Neural cell (in vitro differentiated cells): ENCODE data around the gene CLC. TPM values are rescaled to one million over a fixed set of nuclear protein-coding genes. Genes with fewer than 3 reads are reported as not detected.

Source experiments
- H2AFZ ChIP-seq: fragments of 200-600, 300-800 bp; sonication (generic), shearing (Covaris generic); 2 replicates; pipeline ENCODE4 v1.6.0; 2014; ENCODE audit warnings: low read depth, mild to moderate bottlenecking, antibody characterized with exemption, low read length, moderate library complexity
- H3F3A ChIP-seq: fragments of 200-600 bp; shearing (Covaris generic); 2 replicates; pipeline ENCODE4 v1.6.1; 2016; ENCODE audit warnings: mild to moderate bottlenecking, moderate library complexity, mixed read lengths, antibody characterized with exemption, low read length; ENCODE audit not compliant: insufficient read depth, poor library complexity, severe bottlenecking
- H3K27ac ChIP-seq: fragments of 200-600, 300-800 bp; sonication (generic), shearing (Covaris generic); 2 replicates; pipeline ENCODE4 v1.5.1; 2014; ENCODE audit warnings: mild to moderate bottlenecking, low read length, moderate library complexity
- H3K27me3 ChIP-seq: fragments of 300-800, 200-600 bp; sonication (generic), shearing (Covaris generic); 2 replicates; pipeline ENCODE4 v1.6.0; 2014; ENCODE audit warnings: mild to moderate bottlenecking, low read depth, low read length, moderate library complexity; ENCODE audit not compliant: insufficient read depth
- H3K36me3 ChIP-seq: fragments of 300-800, 200-600 bp; sonication (generic), shearing (Covaris generic); 2 replicates; pipeline ENCODE4 v1.5.1; 2014; ENCODE audit warnings: mild to moderate bottlenecking, antibody characterized with exemption, low read length, moderate library complexity; ENCODE audit not compliant: insufficient read depth
- H3K4me2 ChIP-seq: fragments of 300-800, 200-600 bp; sonication (generic), shearing (Covaris generic); 2 replicates; pipeline ENCODE4 v1.6.0; 2014; ENCODE audit warnings: mild to moderate bottlenecking, low read length
- H3K4me3 ChIP-seq: fragments of 300-800, 200-600 bp; sonication (generic), shearing (Covaris generic); 2 replicates; pipeline ENCODE4 v1.5.1; 2014; ENCODE audit warnings: mild to moderate bottlenecking, low read length, moderate library complexity
- H3K79me2 ChIP-seq: fragments of 200-600 bp; shearing (Covaris generic); replicated peaks from 2 replicates; pipeline ENCODE4 v1.6.0; 2014; ENCODE audit warnings: mild to moderate bottlenecking, low read length, moderate library complexity; ENCODE audit not compliant: insufficient read depth
- H3K9ac ChIP-seq: fragments of 300-800, 200-600 bp; sonication (generic), shearing (Covaris generic); 2 replicates; pipeline ENCODE4 v1.6.1; 2016; ENCODE audit warnings: mild to moderate bottlenecking, low read length, mixed read lengths
- H3K9me2 ChIP-seq: fragments of 200-600 bp; shearing (Covaris generic); 2 replicates; pipeline ENCODE4 v1.6.1; 2016; ENCODE audit warnings: mild to moderate bottlenecking, low read length, mixed read lengths; ENCODE audit not compliant: insufficient read depth
- H3K9me3 ChIP-seq: fragments of 200-600, 300-800 bp; sonication (generic), shearing (Covaris generic); 2 replicates; pipeline ENCODE4 v1.6.1; 2016; ENCODE audit warnings: mild to moderate bottlenecking, mixed run types, low read length, moderate library complexity, mixed read lengths
- H4K20me1 ChIP-seq: fragments of 200-600 bp; shearing (Covaris generic); 2 replicates; pipeline ENCODE4 v1.6.1; 2016; ENCODE audit warnings: mild to moderate bottlenecking, mixed run types; ENCODE audit not compliant: insufficient read depth
- CTCF ChIP-seq: fragments of 450-650 bp; IDR thresholded peaks from 2 replicates; pipeline ENCODE4 v1.5.1; 2014; ENCODE audit warnings: antibody characterized with exemption, mild to moderate bottlenecking, moderate library complexity; ENCODE audit not compliant: poor library complexity, severe bottlenecking
- EP300 ChIP-seq: fragments of 450-650 bp; conservative IDR thresholded peaks from 2 replicates; pipeline ENCODE4 v1.6.1; 2014; ENCODE audit warnings: antibody characterized with exemption, mild to moderate bottlenecking, moderate library complexity; ENCODE audit not compliant: poor library complexity, severe bottlenecking
- EZH2 ChIP-seq: fragments of 200-600, 300-800 bp; shearing (Covaris generic), sonication (generic); IDR thresholded peaks from 2 replicates; pipeline ENCODE4 v1.6.1; 2014; ENCODE audit warnings: antibody characterized with exemption, low read length, borderline replicate concordance, mild to moderate bottlenecking; ENCODE audit not compliant: insufficient read depth, poor library complexity, severe bottlenecking
- MXI1 ChIP-seq: fragments of 450-650 bp; conservative IDR thresholded peaks from 2 replicates; pipeline ENCODE4 v1.6.1; 2014; ENCODE audit warnings: antibody characterized with exemption, mild to moderate bottlenecking; ENCODE audit not compliant: poor library complexity, severe bottlenecking
- POLR2AphosphoS5 ChIP-seq: IDR thresholded peaks from 2 replicates; pipeline ENCODE4 v1.6.1; 2012
- RAD21 ChIP-seq: fragments of 450-650 bp; conservative IDR thresholded peaks from 2 replicates; pipeline ENCODE4 v1.6.1; 2014; ENCODE audit warnings: antibody characterized with exemption, mild to moderate bottlenecking, moderate library complexity
- SMC3 ChIP-seq: fragments of 450-650 bp; conservative IDR thresholded peaks from 2 replicates; pipeline ENCODE4 v1.6.1; 2014; ENCODE audit warnings: antibody characterized with exemption, mild to moderate bottlenecking, moderate library complexity; ENCODE audit not compliant: poor library complexity
- TAF1 ChIP-seq: IDR thresholded peaks from 2 replicates; pipeline ENCODE4 v1.6.1; 2012; ENCODE audit warnings: low read depth
- polyA plus RNA-seq: library from polyadenylated mRNA; depleted of rRNA; stranded (reverse); fragments of >200 nt; gene quantifications from 2 replicates; pipeline ENCODE4 v1.2.3, GENCODE V29; 2014
- TF ChIP-seq, protein P1 (sequence below): IDR thresholded peaks from 2 replicates; pipeline ENCODE4 v1.6.1; 2012; ENCODE audit warnings: borderline replicate concordance

The CLC gene
- polyA plus RNA-seq, 1 donor from 2014 or later, result 1.1 TPM

GRCh38 chr19:39759457-39760184 is 21.8 kb upstream of the CLC start:
- H3K9me2 ChIP-seq, result no peaks in the 10 kb centered on the region
- no peak overlapping the region for H2AFZ ChIP-seq
- no peaks in the 10 kb centered on the region for H3K36me3 ChIP-seq
- H3F3A ChIP-seq, result no peaks in the 10 kb centered on the region
- no peak overlapping the region for H3K27ac ChIP-seq
- H3K79me2 ChIP-seq, result no peaks in the 10 kb centered on the region
- H3K9ac ChIP-seq, result no peak overlapping the region
- H4K20me1 ChIP-seq, result no peaks in the 10 kb centered on the region
- no peaks in the 10 kb centered on the region for H3K27me3 ChIP-seq
- TF ChIP-seq SMC3 (no peak), RAD21 (no peak), MXI1 (no peak), POLR2AphosphoS5 (no peak), EP300 (no peak), EZH2 (no peak), TAF1 (no peak)
- TF ChIP-seq, protein P1, sequence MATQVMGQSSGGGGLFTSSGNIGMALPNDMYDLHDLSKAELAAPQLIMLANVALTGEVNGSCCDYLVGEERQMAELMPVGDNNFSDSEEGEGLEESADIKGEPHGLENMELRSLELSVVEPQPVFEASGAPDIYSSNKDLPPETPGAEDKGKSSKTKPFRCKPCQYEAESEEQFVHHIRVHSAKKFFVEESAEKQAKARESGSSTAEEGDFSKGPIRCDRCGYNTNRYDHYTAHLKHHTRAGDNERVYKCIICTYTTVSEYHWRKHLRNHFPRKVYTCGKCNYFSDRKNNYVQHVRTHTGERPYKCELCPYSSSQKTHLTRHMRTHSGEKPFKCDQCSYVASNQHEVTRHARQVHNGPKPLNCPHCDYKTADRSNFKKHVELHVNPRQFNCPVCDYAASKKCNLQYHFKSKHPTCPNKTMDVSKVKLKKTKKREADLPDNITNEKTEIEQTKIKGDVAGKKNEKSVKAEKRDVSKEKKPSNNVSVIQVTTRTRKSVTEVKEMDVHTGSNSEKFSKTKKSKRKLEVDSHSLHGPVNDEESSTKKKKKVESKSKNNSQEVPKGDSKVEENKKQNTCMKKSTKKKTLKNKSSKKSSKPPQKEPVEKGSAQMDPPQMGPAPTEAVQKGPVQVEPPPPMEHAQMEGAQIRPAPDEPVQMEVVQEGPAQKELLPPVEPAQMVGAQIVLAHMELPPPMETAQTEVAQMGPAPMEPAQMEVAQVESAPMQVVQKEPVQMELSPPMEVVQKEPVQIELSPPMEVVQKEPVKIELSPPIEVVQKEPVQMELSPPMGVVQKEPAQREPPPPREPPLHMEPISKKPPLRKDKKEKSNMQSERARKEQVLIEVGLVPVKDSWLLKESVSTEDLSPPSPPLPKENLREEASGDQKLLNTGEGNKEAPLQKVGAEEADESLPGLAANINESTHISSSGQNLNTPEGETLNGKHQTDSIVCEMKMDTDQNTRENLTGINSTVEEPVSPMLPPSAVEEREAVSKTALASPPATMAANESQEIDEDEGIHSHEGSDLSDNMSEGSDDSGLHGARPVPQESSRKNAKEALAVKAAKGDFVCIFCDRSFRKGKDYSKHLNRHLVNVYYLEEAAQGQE, result no peak
- no peak overlapping the region for H3K4me2 ChIP-seq
- no peaks in the 10 kb centered on the region for H3K9me3 ChIP-seq
- no peak overlapping the region for H3K4me3 ChIP-seq

GRCh38 chr19:39754971-39755370 is 17.1 kb upstream of the CLC start:
- no peak overlapping the region for H3K4me2 ChIP-seq
- no peak for TF ChIP-seq MXI1
- H3K4me3 ChIP-seq, result no peak overlapping the region
- no peaks in the 10 kb centered on the region for H3K9me3 ChIP-seq
- H2AFZ ChIP-seq, result no peak overlapping the region
- no peaks in the 10 kb centered on the region for H3K36me3 ChIP-seq
- H3K79me2 ChIP-seq, result no peaks in the 10 kb centered on the region
- H3K9me2 ChIP-seq, result no peaks in the 10 kb centered on the region
- no peak overlapping the region for H3K27ac ChIP-seq
- H3K27me3 ChIP-seq, result no peaks in the 10 kb centered on the region
- no peak overlapping the region for H3K9ac ChIP-seq
- H4K20me1 ChIP-seq, result no peaks in the 10 kb centered on the region
- no peaks in the 10 kb centered on the region for H3F3A ChIP-seq

DNA sequence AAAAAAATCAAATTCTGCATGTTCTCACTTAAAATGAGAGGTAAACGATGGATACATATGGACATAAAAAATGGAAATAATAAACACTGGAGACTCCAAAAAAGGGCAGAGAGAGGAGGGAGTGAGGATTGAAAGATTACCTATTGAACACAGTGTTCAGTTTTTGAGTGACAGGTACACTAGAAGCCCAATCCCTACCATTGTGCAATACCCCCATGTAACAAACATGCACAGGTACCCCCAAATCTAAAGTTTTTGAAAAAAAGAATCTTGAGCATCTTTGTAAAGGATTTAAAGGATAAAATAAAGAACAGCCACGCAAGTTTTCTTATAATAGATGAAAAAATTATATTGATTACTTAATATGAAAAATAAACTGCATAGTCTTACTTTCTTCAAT is 16.7 kb upstream of the CLC start:
- Histone ChIP-seq H3K9me2 (no peaks in the 10 kb centered on the region), H3K36me3 (no peaks in the 10 kb centered on the region), H3K27ac (no peak overlapping the region), H3K9ac (no peak overlapping the region), H4K20me1 (no peaks in the 10 kb centered on the region), H3K79me2 (no peaks in the 10 kb centered on the region), H3K9me3 (no peaks in the 10 kb centered on the region), H2AFZ (no peak overlapping the region), H3K4me2 (no peak overlapping the region), H3K27me3 (no peaks in the 10 kb centered on the region), H3F3A (no peaks in the 10 kb centered on the region), H3K4me3 (no peak overlapping the region)
- TF ChIP-seq POLR2AphosphoS5 (no peak), RAD21 (no peak), MXI1 (no peak), TAF1 (no peak), SMC3 (no peak), EZH2 (no peak), EP300 (no peak), CTCF (no peak)
- TF ChIP-seq, protein P1, result no peak
